ENCODE data around the gene STARD7.
A peak's percentile ranks its signal among the peaks of the same experiment; 100 is the strongest.
"Not testable (repeated sequence)": the region's sequence is repeated elsewhere in the genome, so short reads cannot be mapped to it uniquely, and the experiment has no call there.

The STARD7 gene

GRCh38 chr2:96225016-96225533 is 16.4 kb upstream of the STARD7 start:
- H3K27ac ChIP-seq, result no peak overlapping the region
- no peak overlapping the region for H3K9ac ChIP-seq (ENCODE audit: insufficient read length)

GRCh38 chr2:96221106-96221505 is 12.5 kb upstream of the STARD7 start:
- not testable (repeated sequence) for H3K9ac ChIP-seq (ENCODE audit: insufficient read length); H3K4me3 ChIP-seq; H3K36me3 ChIP-seq (ENCODE audit: insufficient read depth, low read length); DNase-seq (ENCODE audit: low read depth, low spot score); H3K9me3 ChIP-seq (ENCODE audit: low read depth, low read length); H3K27ac ChIP-seq

More at GRCh38 chr2:96225016-96225533, 16.4 kb upstream of the STARD7 start:
- H3K4me3 ChIP-seq, result no peak overlapping the region
- DNase-seq (ENCODE audit: low read depth, low spot score), result no peak
- H3K36me3 ChIP-seq (ENCODE audit: insufficient read depth, low read length), result no peaks in the 10 kb centered on the region
- H3K9me3 ChIP-seq (ENCODE audit: low read depth, low read length), result no peaks in the 10 kb centered on the region
- TF ChIP-seq EZH2 (IDR thresholded peaks at IDR 0.05) (no peak), POLR2AphosphoS5 (IDR thresholded peaks at IDR 0.05; ENCODE audit: borderline replicate concordance, low read depth, low read length) (no peak), FOXP2 (optimal IDR thresholded peaks at IDR 0.05; ENCODE audit: control extremely low read depth, extremely low read length, insufficient read depth) (no peak)

GRCh38 chr2:96219959-96220358 is 11.3 kb upstream of the STARD7 start:
- not testable (repeated sequence) for DNase-seq (ENCODE audit: low read depth, low spot score); H3K9me3 ChIP-seq (ENCODE audit: low read depth, low read length); H3K4me3 ChIP-seq; H3K27ac ChIP-seq; H3K36me3 ChIP-seq (ENCODE audit: insufficient read depth, low read length); H3K9ac ChIP-seq (ENCODE audit: insufficient read length)

- DNase-seq (ENCODE audit: low read depth, low spot score), result no peak
- no peak overlapping the region for H3K9ac ChIP-seq (ENCODE audit: insufficient read length)
- no peak overlapping the region for H3K4me3 ChIP-seq
- no peaks in the 10 kb centered on the region for H3K36me3 ChIP-seq (ENCODE audit: insufficient read depth, low read length)
- TF ChIP-seq EZH2 (IDR thresholded peaks at IDR 0.05), result no peak
- no peak for TF ChIP-seq POLR2AphosphoS5 (IDR thresholded peaks at IDR 0.05; ENCODE audit: borderline replicate concordance, low read depth, low read length)
- no peak for TF ChIP-seq FOXP2 (optimal IDR thresholded peaks at IDR 0.05; ENCODE audit: control extremely low read depth, extremely low read length, insufficient read depth)
- H3K27ac ChIP-seq, result no peak overlapping the region
- no peaks in the 10 kb centered on the region for H3K9me3 ChIP-seq (ENCODE audit: low read depth, low read length)
Measured at GRCh38 chr2:96218508-96219131, 10.0 kb upstream of the STARD7 start.

- TF ChIP-seq POLR2AphosphoS5 (IDR thresholded peaks at IDR 0.05; ENCODE audit: borderline replicate concordance, low read depth, low read length) (no peak), FOXP2 (optimal IDR thresholded peaks at IDR 0.05; ENCODE audit: control extremely low read depth, extremely low read length, insufficient read depth) (no peak), EZH2 (IDR thresholded peaks at IDR 0.05) (no peak)
- H3K9ac ChIP-seq (ENCODE audit: insufficient read length), result no peak overlapping the region
- no peaks in the 10 kb centered on the region for H3K36me3 ChIP-seq (ENCODE audit: insufficient read depth, low read length)
- no peaks in the 10 kb centered on the region for H3K9me3 ChIP-seq (ENCODE audit: low read depth, low read length)
- no peak overlapping the region for H3K4me3 ChIP-seq
- DNase-seq (ENCODE audit: low read depth, low spot score), result no peak
- no peak overlapping the region for H3K27ac ChIP-seq
Measured at GRCh38 chr2:96214554-96214953, 5.9 kb upstream of the STARD7 start.

GRCh38 chr2:96213379-96213778 is 4.8 kb upstream of the STARD7 start:
- Histone ChIP-seq H3K4me3 (no peak overlapping the region), H3K27ac (no peak overlapping the region), H3K9me3 (ENCODE audit: low read depth, low read length) (no peaks in the 10 kb centered on the region), H3K36me3 (ENCODE audit: insufficient read depth, low read length) (no peaks in the 10 kb centered on the region), H3K9ac (ENCODE audit: insufficient read length) (no peak overlapping the region)
- no peak for TF ChIP-seq EZH2 (IDR thresholded peaks at IDR 0.05)
- DNase-seq (ENCODE audit: low read depth, low spot score), result no peak

- Histone ChIP-seq H3K27ac (no peak overlapping the region), H3K9me3 (ENCODE audit: low read depth, low read length) (no peaks in the 10 kb centered on the region), H3K4me3 (no peak overlapping the region), H3K36me3 (ENCODE audit: insufficient read depth, low read length) (peaks cover 3% of the 10 kb centered on the region; the same call in 1 of the 2 replicates), H3K9ac (ENCODE audit: insufficient read length) (no peak overlapping the region)
- DNase-seq (ENCODE audit: low read depth, low spot score), result no peak
- TF ChIP-seq EZH2 (IDR thresholded peaks at IDR 0.05) (no peak), FOXP2 (optimal IDR thresholded peaks at IDR 0.05; ENCODE audit: control extremely low read depth, extremely low read length, insufficient read depth) (no peak), POLR2AphosphoS5 (IDR thresholded peaks at IDR 0.05; ENCODE audit: borderline replicate concordance, low read depth, low read length) (no peak)
Measured at GRCh38 chr2:96212339-96212738, 3.7 kb upstream of the STARD7 start.

- H3K4me3 ChIP-seq, result peak overlapping the region; percentile 99
- DNase-seq (ENCODE audit: low read depth, low spot score), result no peak
- TF ChIP-seq EZH2 (IDR thresholded peaks at IDR 0.05) (no peak), POLR2AphosphoS5 (IDR thresholded peaks at IDR 0.05; ENCODE audit: borderline replicate concordance, low read depth, low read length) (no peak), FOXP2 (optimal IDR thresholded peaks at IDR 0.05; ENCODE audit: control extremely low read depth, extremely low read length, insufficient read depth) (no peak)
- H3K9ac ChIP-seq (ENCODE audit: insufficient read length), result peak overlapping the region; percentile 80
- H3K27ac ChIP-seq, result no peak overlapping the region
- H3K9me3 ChIP-seq (ENCODE audit: low read depth, low read length), result no peaks in the 10 kb centered on the region
- peaks cover 14% of the 10 kb centered on the region for H3K36me3 ChIP-seq (ENCODE audit: insufficient read depth, low read length)
Measured at GRCh38 chr2:96209729-96210085, 1.1 kb upstream of the STARD7 start.

- peaks cover 14% of the 10 kb centered on the region for H3K36me3 ChIP-seq (ENCODE audit: insufficient read depth, low read length)
- no peak overlapping the region for H3K27ac ChIP-seq
- no peak for DNase-seq (ENCODE audit: low read depth, low spot score)
- TF ChIP-seq EZH2 (IDR thresholded peaks at IDR 0.05), result no peak
- no peak for TF ChIP-seq FOXP2 (optimal IDR thresholded peaks at IDR 0.05; ENCODE audit: control extremely low read depth, extremely low read length, insufficient read depth)
- TF ChIP-seq POLR2AphosphoS5 (IDR thresholded peaks at IDR 0.05; ENCODE audit: borderline replicate concordance, low read depth, low read length), result no peak; the same call in none of the 2 replicates
- H3K4me3 ChIP-seq, result peak overlapping the region; percentile 99
- H3K9me3 ChIP-seq (ENCODE audit: low read depth, low read length), result no peaks in the 10 kb centered on the region
- peak overlapping the region; percentile 80 for H3K9ac ChIP-seq (ENCODE audit: insufficient read length)
Measured at GRCh38 chr2:96209011-96209728, 543 bp upstream of the STARD7 start.

Data from SK-N-MC (cell line).